ENCODE data around the gene AGO3.
"Not testable (repeated sequence)": the region's sequence is repeated elsewhere in the genome, so short reads cannot be mapped to it uniquely, and the experiment has no call there.

AGO3 gene

GRCh38 chr1:36014722-36015220, 83.9 kb downstream of the AGO3 start:
- Histone ChIP-seq H2AK5ac (ENCODE audit: low read length) (no peak overlapping the region), H3K4me1 (ENCODE audit: control insufficient read depth in 1 of 2, insufficient read depth in 2 of 2, low read length in 2 of 2) (no peaks in the 10 kb centered on the region), H3K18ac (ENCODE audit: low read length) (no peak overlapping the region), H3K9me3 (ENCODE audit: insufficient read depth, low read depth, low read length) (no peaks in the 10 kb centered on the region), H3K4me3 (ENCODE audit: low read depth, low read length) (no peak overlapping the region), H3K27me3 (ENCODE audit: insufficient read depth, low read length) (no peaks in the 10 kb centered on the region), H2AFZ (ENCODE audit: insufficient read depth, low read length, poor library complexity) (no peak overlapping the region), H3K4ac (ENCODE audit: low read depth, low read length) (no peak overlapping the region), H2BK120ac (ENCODE audit: insufficient read depth, low read length, poor library complexity) (no peak overlapping the region), H3K9ac (ENCODE audit: low read length) (no peak overlapping the region), H4K91ac (ENCODE audit: low read depth, low read length) (no peak overlapping the region), H3K14ac (ENCODE audit: low read length) (no peak overlapping the region), H3K36me3 (ENCODE audit: control insufficient read depth in 1 of 2, insufficient read depth in 2 of 2, low read length in 2 of 2) (peaks cover 20% of the 10 kb centered on the region in 2 experiments), H3K79me2 (ENCODE audit: control insufficient read depth, insufficient read depth, low read length, poor library complexity) (no peaks in the 10 kb centered on the region), H4K8ac (ENCODE audit: low read depth, low read length) (no peak overlapping the region), H2BK5ac (ENCODE audit: low read depth, low read length, poor library complexity) (no peak overlapping the region), H3K4me2 (ENCODE audit: low read length) (no peak overlapping the region), H3K23ac (ENCODE audit: low read length) (no peak overlapping the region), H2BK12ac (ENCODE audit: low read length) (no peak overlapping the region), H3K27ac (ENCODE audit: low read depth, low read length) (no peak overlapping the region), H3K79me1 (ENCODE audit: low read length) (no peaks in the 10 kb centered on the region), H4K12ac (ENCODE audit: low read depth, low read length) (no peak overlapping the region)
- DNase-seq: no peak
- no CpG with 5 or more reads among the region's 2 CpGs for WGBS (ENCODE audit: extremely low coverage, insufficient coverage, insufficient read length)

GRCh38 chr1:36016686-36017085, 85.8 kb downstream of the AGO3 start:
- H3K4ac ChIP-seq (ENCODE audit: low read depth, low read length): no peak overlapping the region
- no peak overlapping the region for H3K14ac ChIP-seq (ENCODE audit: low read length)
- H2BK120ac ChIP-seq (ENCODE audit: insufficient read depth, low read length, poor library complexity): no peak overlapping the region
- no peak overlapping the region for H4K12ac ChIP-seq (ENCODE audit: low read depth, low read length)
- no peaks in the 10 kb centered on the region for H3K79me1 ChIP-seq (ENCODE audit: low read length)
- H3K9ac ChIP-seq (ENCODE audit: low read length): no peak overlapping the region
- no peak overlapping the region for H2BK12ac ChIP-seq (ENCODE audit: low read length)
- no peak overlapping the region for H3K23ac ChIP-seq (ENCODE audit: low read length)
- no peak overlapping the region for H2AFZ ChIP-seq (ENCODE audit: insufficient read depth, low read length, poor library complexity)
- no peak overlapping the region for H3K4me2 ChIP-seq (ENCODE audit: low read length)
- no peak overlapping the region for H2BK5ac ChIP-seq (ENCODE audit: low read depth, low read length, poor library complexity)
- H4K8ac ChIP-seq (ENCODE audit: low read depth, low read length): no peak overlapping the region
- no peaks in the 10 kb centered on the region for H3K27me3 ChIP-seq (ENCODE audit: insufficient read depth, low read length)
- H3K4me3 ChIP-seq (ENCODE audit: low read depth, low read length): no peak overlapping the region
- H3K9me3 ChIP-seq (ENCODE audit: insufficient read depth, low read depth, low read length): no peaks in the 10 kb centered on the region
- peaks cover 19 to 22% of the 10 kb centered on the region in 2 experiments for H3K36me3 ChIP-seq (ENCODE audit: control insufficient read depth in 1 of 2, insufficient read depth in 2 of 2, low read length in 2 of 2)
- H4K91ac ChIP-seq (ENCODE audit: low read depth, low read length): no peak overlapping the region
- H3K4me1 ChIP-seq (ENCODE audit: control insufficient read depth in 1 of 2, insufficient read depth in 2 of 2, low read length in 2 of 2): no peaks in the 10 kb centered on the region
- H3K18ac ChIP-seq (ENCODE audit: low read length): no peak overlapping the region
- no peak overlapping the region for H2AK5ac ChIP-seq (ENCODE audit: low read length)
- no CpG with 5 or more reads among the region's 2 CpGs for WGBS (ENCODE audit: extremely low coverage, insufficient coverage, insufficient read length)
- no peak for DNase-seq
- no peak overlapping the region for H3K27ac ChIP-seq (ENCODE audit: low read depth, low read length)
- H3K79me2 ChIP-seq (ENCODE audit: control insufficient read depth, insufficient read depth, low read length, poor library complexity): no peaks in the 10 kb centered on the region

- no peaks in the 10 kb centered on the region for H3K27me3 ChIP-seq (ENCODE audit: insufficient read depth, low read length)
- no peak overlapping the region for H4K91ac ChIP-seq (ENCODE audit: low read depth, low read length)
- no peak overlapping the region for H2BK12ac ChIP-seq (ENCODE audit: low read length)
- H2AFZ ChIP-seq (ENCODE audit: insufficient read depth, low read length, poor library complexity): no peak overlapping the region
- H3K4me3 ChIP-seq (ENCODE audit: low read depth, low read length): no peak overlapping the region
- DNase-seq: no peak
- H3K9ac ChIP-seq (ENCODE audit: low read length): no peak overlapping the region
- H4K12ac ChIP-seq (ENCODE audit: low read depth, low read length): no peak overlapping the region
- no peak overlapping the region for H3K23ac ChIP-seq (ENCODE audit: low read length)
- no peak overlapping the region for H2BK5ac ChIP-seq (ENCODE audit: low read depth, low read length, poor library complexity)
- no peak overlapping the region for H2AK5ac ChIP-seq (ENCODE audit: low read length)
- H3K9me3 ChIP-seq (ENCODE audit: insufficient read depth, low read depth, low read length): no peaks in the 10 kb centered on the region
- H3K79me1 ChIP-seq (ENCODE audit: low read length): no peaks in the 10 kb centered on the region
- no peaks in the 10 kb centered on the region for H3K4me1 ChIP-seq (ENCODE audit: control insufficient read depth in 1 of 2, insufficient read depth in 2 of 2, low read length in 2 of 2)
- H3K4me2 ChIP-seq (ENCODE audit: low read length): no peak overlapping the region
- H3K27ac ChIP-seq (ENCODE audit: low read depth, low read length): no peak overlapping the region
- no peaks in the 10 kb centered on the region for H3K79me2 ChIP-seq (ENCODE audit: control insufficient read depth, insufficient read depth, low read length, poor library complexity)
- no peak overlapping the region for H3K4ac ChIP-seq (ENCODE audit: low read depth, low read length)
- H3K14ac ChIP-seq (ENCODE audit: low read length): no peak overlapping the region
- H3K18ac ChIP-seq (ENCODE audit: low read length): no peak overlapping the region
- no peak overlapping the region for H2BK120ac ChIP-seq (ENCODE audit: insufficient read depth, low read length, poor library complexity)
- WGBS (ENCODE audit: extremely low coverage, insufficient coverage, insufficient read length): no CpG with 5 or more reads among the region's 5 CpGs
- H3K36me3 ChIP-seq (ENCODE audit: control insufficient read depth in 1 of 2, insufficient read depth in 2 of 2, low read length in 2 of 2): peaks cover 10% of the 10 kb centered on the region in 2 experiments
- H4K8ac ChIP-seq (ENCODE audit: low read depth, low read length): no peak overlapping the region
Observed at GRCh38 chr1:36023098-36023769, 92.3 kb downstream of the AGO3 start.

GRCh38 chr1:36024024-36024423, 93.1 kb downstream of the AGO3 start:
- H3K4me2 ChIP-seq (ENCODE audit: low read length); H2BK120ac ChIP-seq (ENCODE audit: insufficient read depth, low read length, poor library complexity); H2AFZ ChIP-seq (ENCODE audit: insufficient read depth, low read length, poor library complexity); H3K27me3 ChIP-seq (ENCODE audit: insufficient read depth, low read length); H3K4me3 ChIP-seq (ENCODE audit: low read depth, low read length); H3K23ac ChIP-seq (ENCODE audit: low read length); H3K4me1 ChIP-seq (ENCODE audit: control insufficient read depth in 1 of 2, insufficient read depth in 2 of 2, low read length in 2 of 2); H3K4ac ChIP-seq (ENCODE audit: low read depth, low read length); H4K12ac ChIP-seq (ENCODE audit: low read depth, low read length); H2AK5ac ChIP-seq (ENCODE audit: low read length); H3K9ac ChIP-seq (ENCODE audit: low read length); H4K8ac ChIP-seq (ENCODE audit: low read depth, low read length); H3K27ac ChIP-seq (ENCODE audit: low read depth, low read length); H3K79me1 ChIP-seq (ENCODE audit: low read length); H3K9me3 ChIP-seq (ENCODE audit: insufficient read depth, low read depth, low read length); H4K91ac ChIP-seq (ENCODE audit: low read depth, low read length); H3K79me2 ChIP-seq (ENCODE audit: control insufficient read depth, insufficient read depth, low read length, poor library complexity); DNase-seq; H2BK12ac ChIP-seq (ENCODE audit: low read length); H3K18ac ChIP-seq (ENCODE audit: low read length); H2BK5ac ChIP-seq (ENCODE audit: low read depth, low read length, poor library complexity); H3K14ac ChIP-seq (ENCODE audit: low read length): not testable (repeated sequence)
- WGBS (ENCODE audit: extremely low coverage, insufficient coverage, insufficient read length): no CpG with 5 or more reads among the region's 3 CpGs
- H3K36me3 ChIP-seq (ENCODE audit: control insufficient read depth in 1 of 2, insufficient read depth in 2 of 2, low read length in 2 of 2): peaks cover 10% of the 10 kb centered on the region in 2 experiments
